ENCODE data around the gene ABI2. TPM values are rescaled to one million over a fixed set of nuclear protein-coding genes. Genes with fewer than 3 reads are reported as not detected.
"Not testable (repeated sequence)": the region's sequence is repeated elsewhere in the genome, so short reads cannot be mapped to it uniquely, and the experiment has no call there.

ABI2 gene
- total RNA-seq, 1 donor from 2014 or later = 24.4 TPM

DNA sequence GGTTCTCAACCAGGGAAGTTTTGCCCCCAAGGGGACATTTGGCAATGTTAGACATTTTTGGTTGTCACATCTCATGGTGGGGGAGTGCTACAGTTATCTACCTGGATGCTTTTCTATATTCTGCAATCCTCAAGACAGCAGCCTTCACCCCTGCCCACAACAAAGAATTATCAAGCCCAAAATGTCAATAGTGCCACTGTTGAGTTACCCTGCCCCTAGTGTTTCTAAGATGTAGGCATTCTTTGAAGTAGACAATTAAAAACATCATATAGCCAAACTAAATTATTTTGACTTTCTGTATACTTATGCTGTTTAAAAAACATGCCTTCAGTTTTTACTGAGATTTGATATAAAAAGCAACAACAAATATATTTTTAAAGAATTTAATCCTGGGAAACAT lies 48.0 kb downstream of the ABI2 start:
- peak; percentile 14 for TF ChIP-seq CTCF (conservative IDR thresholded peaks at IDR 0.05; ENCODE audit: low read depth, low read length)
- H3K4me3 ChIP-seq (ENCODE audit: low read depth, low read length) = no peak overlapping the region
- no peak for DNase-seq (ENCODE audit: low read depth)

GRCh38 chr2:203379156-203379555 lies 51.0 kb downstream of the ABI2 start:
- DNase-seq (ENCODE audit: low read depth) = no peak
- no peak for TF ChIP-seq CTCF (conservative IDR thresholded peaks at IDR 0.05; ENCODE audit: low read depth, low read length)
- H3K4me3 ChIP-seq (ENCODE audit: low read depth, low read length) = no peak overlapping the region

- no peak for TF ChIP-seq CTCF (conservative IDR thresholded peaks at IDR 0.05; ENCODE audit: low read depth, low read length)
- no peak overlapping the region for H3K4me3 ChIP-seq (ENCODE audit: low read depth, low read length)
- DNase-seq (ENCODE audit: low read depth) = no peak
Observed at GRCh38 chr2:203383038-203383437, 54.8 kb downstream of the ABI2 start.

GRCh38 chr2:203388153-203388552 lies 60.0 kb downstream of the ABI2 start:
- H3K4me3 ChIP-seq (ENCODE audit: low read depth, low read length); DNase-seq (ENCODE audit: low read depth): not testable (repeated sequence)

GRCh38 chr2:203394519-203395227 lies 66.5 kb downstream of the ABI2 start:
- TF ChIP-seq CTCF (conservative IDR thresholded peaks at IDR 0.05; ENCODE audit: low read depth, low read length) = no peak
- DNase-seq (ENCODE audit: low read depth) = no peak
- no peak overlapping the region for H3K4me3 ChIP-seq (ENCODE audit: low read depth, low read length)

DNA sequence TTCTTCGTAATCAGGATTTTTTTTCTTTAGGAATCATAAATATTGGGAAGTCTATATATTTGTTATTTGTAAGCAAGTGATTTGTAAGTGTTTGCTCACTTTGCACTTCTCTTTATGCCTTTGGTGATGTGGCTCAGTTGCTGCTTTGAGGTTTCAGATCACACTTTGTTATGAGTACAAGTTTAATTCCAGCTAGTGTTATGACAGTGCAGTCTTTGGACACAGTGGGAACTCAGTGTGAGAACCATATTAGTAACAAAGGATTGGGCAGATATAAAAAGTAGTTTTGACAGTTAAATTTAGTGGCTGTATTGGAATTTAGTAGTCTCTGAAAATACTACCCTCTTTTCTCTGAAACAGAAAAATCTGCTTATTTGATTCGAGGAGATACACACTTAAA lies 67.7 kb downstream of the ABI2 start:
- no peak for TF ChIP-seq CTCF (conservative IDR thresholded peaks at IDR 0.05; ENCODE audit: low read depth, low read length)
- no peak overlapping the region for H3K4me3 ChIP-seq (ENCODE audit: low read depth, low read length)
- DNase-seq (ENCODE audit: low read depth) = no peak

- TF ChIP-seq CTCF (conservative IDR thresholded peaks at IDR 0.05; ENCODE audit: low read depth, low read length) = peak; percentile 65
- no peak for DNase-seq (ENCODE audit: low read depth)
- no peak overlapping the region for H3K4me3 ChIP-seq (ENCODE audit: low read depth, low read length)
Observed at GRCh38 chr2:203396667-203397066, 68.5 kb downstream of the ABI2 start.
